Tibial nerve (tissue), 4 donors: Measurements from ENCODE around the gene GBX1. TPM values are rescaled to one million over a fixed set of nuclear protein-coding genes. Genes with fewer than 3 reads are reported as not detected.

Source experiments
- DNase-seq, 2 donors: peaks; one replicate each; pipeline ENCODE4 v3.0.0-alpha.2; 2019; ENCODE audit warnings: low spot score in 2 of 2
- H3K27ac ChIP-seq, 4 donors: fragments of 200-600 bp; sonication (generic) in 3 of 4; one replicate each; pipeline ENCODE4 v1.5.1; 2017 to 2019; ENCODE audit warnings: mild to moderate bottlenecking in 1 of 4
- H3K27me3 ChIP-seq, 2 donors: fragments of 200-600 bp; sonication (generic) in 1 of 2; one replicate each; pipeline versions ENCODE4 v1.5.1 to v1.6.0; 2017 to 2019
- H3K36me3 ChIP-seq, 3 donors: fragments of 200-600 bp; sonication (generic); one replicate each; pipeline ENCODE4 v1.5.1; 2018 to 2019
- H3K4me1 ChIP-seq, 4 donors: fragments of 200-600 bp; sonication (generic) in 3 of 4; one replicate each; pipeline ENCODE4 v1.5.1; 2017 to 2019
- H3K4me3 ChIP-seq, 4 donors: fragments of 200-600 bp; sonication (generic) in 3 of 4; one replicate each; pipeline ENCODE4 v1.5.1; 2017 to 2019; ENCODE audit warnings: mild to moderate bottlenecking in 1 of 4, moderate library complexity in 1 of 4
- H3K9me3 ChIP-seq, 4 donors: fragments of 200-600 bp; sonication (generic) in 3 of 4; one replicate each; pipeline ENCODE4 v1.5.1; 2017 to 2019
- EP300 ChIP-seq, 2 donors: sonication (generic); formaldehyde crosslinking; IDR thresholded peaks; one replicate each; pipeline ENCODE4 v1.6.1; 2017; ENCODE audit warnings: antibody characterized with exemption in 2 of 2, mild to moderate bottlenecking in 1 of 2
- POLR2A ChIP-seq, 2 donors: fragments of 450-650 bp; IDR thresholded peaks; one replicate each; pipeline ENCODE4 v1.6.1; 2017; ENCODE audit warnings: antibody characterized with exemption in 2 of 2, mild to moderate bottlenecking in 2 of 2, moderate library complexity in 2 of 2
- WGBS, 2 donors: methylation state at CpG; one replicate each; pipeline ENCODE4 v1.1.5; 2018; 5-methylcytosine and 5-hydroxymethylcytosine counted together
- total RNA-seq, 4 donors: library from RNA; depleted of rRNA; stranded (reverse); fragments of >200 nt; gene quantifications; one replicate each; pipeline ENCODE4 v1.1.0, GENCODE V29; 2016
- TF ChIP-seq, protein P1 (sequence below), 5 experiments: fragments of 200-600 bp in 3 of 5; fragments of 450-650 bp in 2 of 5; sonication (generic) in 3 of 5; IDR thresholded peaks; one replicate each; pipeline ENCODE4 v1.5.1; 2016 to 2019; ENCODE audit warnings: antibody characterized with exemption in 5 of 5, mild to moderate bottlenecking in 3 of 5, moderate library complexity in 2 of 5

The GBX1 gene
- total RNA-seq, 4 donors from 2014 or later, result not detected

DNA sequence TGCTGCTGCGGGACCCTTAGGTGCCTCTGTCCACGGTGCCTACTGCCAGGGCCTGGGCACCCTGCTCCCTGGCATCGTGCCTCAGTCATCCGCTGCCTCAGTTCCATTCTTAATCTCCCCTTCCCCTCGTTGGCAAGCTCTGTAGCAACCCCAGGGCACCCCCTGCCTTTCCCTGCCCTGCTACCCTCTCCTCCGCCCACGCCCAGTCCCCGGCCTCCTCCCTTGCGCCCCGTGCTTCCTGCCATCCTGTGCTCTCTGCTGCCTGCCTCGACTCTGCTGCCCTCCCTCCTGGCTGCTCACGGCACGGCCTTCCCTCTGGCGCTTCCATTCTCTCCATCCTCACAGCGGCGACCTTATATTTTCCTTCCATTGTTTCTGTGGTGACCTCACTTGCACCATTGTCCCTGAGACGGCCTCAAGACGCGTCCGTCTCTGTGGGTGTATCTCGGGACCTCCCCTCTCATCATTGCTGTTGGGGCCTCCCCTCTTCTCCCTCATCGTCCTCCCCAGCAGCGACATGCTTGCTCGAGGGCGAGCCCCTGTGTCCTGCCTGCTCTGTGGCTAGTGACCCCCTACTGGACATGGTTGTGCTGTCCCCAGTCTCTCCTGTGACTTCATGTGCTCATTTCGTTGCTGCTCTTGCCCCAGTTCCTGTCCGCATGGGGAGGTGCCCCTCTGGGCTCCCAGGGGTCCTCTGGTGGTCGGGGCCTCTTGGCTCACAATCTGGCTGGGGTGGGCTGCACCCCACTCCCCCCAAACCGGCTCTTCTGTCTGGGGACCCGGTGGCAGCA, 45.9 kb downstream of the GBX1 start:
- Histone ChIP-seq H3K27me3 (no peaks in the 10 kb centered on the region), H3K36me3 (peaks cover 0 to 75% (median 0%) of the 10 kb centered on the region in 3 donors), H3K4me3 (no peak overlapping the region), H3K9me3 (no peaks in the 10 kb centered on the region), H3K27ac (peak overlapping the region in 1 of 4 donors; percentile 2), H3K4me1 (peaks cover 0 to 19% (median 13%) of the 10 kb centered on the region in 4 donors)
- DNase-seq, result no peak
- TF ChIP-seq, protein P1, sequence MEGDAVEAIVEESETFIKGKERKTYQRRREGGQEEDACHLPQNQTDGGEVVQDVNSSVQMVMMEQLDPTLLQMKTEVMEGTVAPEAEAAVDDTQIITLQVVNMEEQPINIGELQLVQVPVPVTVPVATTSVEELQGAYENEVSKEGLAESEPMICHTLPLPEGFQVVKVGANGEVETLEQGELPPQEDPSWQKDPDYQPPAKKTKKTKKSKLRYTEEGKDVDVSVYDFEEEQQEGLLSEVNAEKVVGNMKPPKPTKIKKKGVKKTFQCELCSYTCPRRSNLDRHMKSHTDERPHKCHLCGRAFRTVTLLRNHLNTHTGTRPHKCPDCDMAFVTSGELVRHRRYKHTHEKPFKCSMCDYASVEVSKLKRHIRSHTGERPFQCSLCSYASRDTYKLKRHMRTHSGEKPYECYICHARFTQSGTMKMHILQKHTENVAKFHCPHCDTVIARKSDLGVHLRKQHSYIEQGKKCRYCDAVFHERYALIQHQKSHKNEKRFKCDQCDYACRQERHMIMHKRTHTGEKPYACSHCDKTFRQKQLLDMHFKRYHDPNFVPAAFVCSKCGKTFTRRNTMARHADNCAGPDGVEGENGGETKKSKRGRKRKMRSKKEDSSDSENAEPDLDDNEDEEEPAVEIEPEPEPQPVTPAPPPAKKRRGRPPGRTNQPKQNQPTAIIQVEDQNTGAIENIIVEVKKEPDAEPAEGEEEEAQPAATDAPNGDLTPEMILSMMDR (IDR thresholded peaks at IDR 0.05), result no peak
- no peak for TF ChIP-seq POLR2A (IDR thresholded peaks at IDR 0.05)
- no peak for TF ChIP-seq EP300 (IDR thresholded peaks at IDR 0.05)
- WGBS, 2 donors, result 75 to 77% methylated on average over 30 of the region's 30 CpGs

DNA sequence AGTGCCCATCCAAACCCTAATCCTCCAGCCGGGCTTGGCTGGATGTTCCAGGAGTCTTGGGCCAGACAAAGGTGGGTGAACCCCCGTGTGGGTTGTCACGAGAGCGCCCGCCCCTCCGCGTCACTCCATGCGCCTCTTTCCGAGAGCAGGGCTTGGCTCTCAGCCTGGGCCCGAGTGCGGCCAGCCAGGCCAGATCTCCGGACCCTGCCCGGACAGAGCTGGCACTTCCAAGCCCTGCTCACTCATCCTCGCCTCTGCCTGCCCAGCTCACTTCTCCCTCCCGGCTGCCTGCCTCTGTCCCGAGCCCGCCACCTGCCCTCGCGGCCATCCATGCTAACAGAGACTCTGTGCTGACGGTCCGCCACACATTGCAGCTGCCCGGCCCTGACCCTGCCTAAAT, 46.6 kb downstream of the GBX1 start:
- Histone ChIP-seq H3K27ac (no peak overlapping the region), H3K9me3 (no peaks in the 10 kb centered on the region), H3K4me3 (no peak overlapping the region), H3K4me1 (peaks cover 0 to 16% (median 12%) of the 10 kb centered on the region in 4 donors), H3K36me3 (peaks cover 0 to 74% (median 0%) of the 10 kb centered on the region in 3 donors), H3K27me3 (no peaks in the 10 kb centered on the region)
- TF ChIP-seq, protein P1 (IDR thresholded peaks at IDR 0.05), result no peak
- TF ChIP-seq EP300 (IDR thresholded peaks at IDR 0.05), result no peak
- no peak for TF ChIP-seq POLR2A (IDR thresholded peaks at IDR 0.05)
- WGBS, 2 donors, result 93 to 95% methylated on average over 12 to 22 of the region's 22 CpGs
- no peak for DNase-seq

DNA sequence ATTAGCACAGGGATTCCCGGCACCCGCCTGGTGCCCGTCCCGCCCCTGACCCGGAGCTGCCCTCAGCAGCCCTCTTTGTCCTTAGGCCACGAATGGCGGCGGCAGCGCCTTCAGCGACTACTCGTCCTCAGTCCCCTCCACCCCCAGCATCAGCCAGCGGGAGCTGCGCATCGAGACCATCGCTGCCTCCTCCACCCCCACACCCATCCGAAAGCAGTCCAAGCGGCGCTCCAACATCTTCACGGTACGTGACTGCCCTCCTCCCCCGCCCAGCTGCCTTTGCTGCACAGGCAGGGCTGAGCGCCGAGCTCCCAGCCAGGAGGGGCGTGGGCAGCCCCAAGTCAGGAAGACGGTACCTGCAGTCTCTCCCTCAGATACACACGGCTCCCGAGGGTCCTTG, 47.6 kb downstream of the GBX1 start:
- no peaks in the 10 kb centered on the region for H3K27me3 ChIP-seq
- 86 to 90% methylated on average over 21 to 27 of the region's 27 CpGs for WGBS, 2 donors
- no peak overlapping the region for H3K4me3 ChIP-seq
- H3K27ac ChIP-seq, result no peak overlapping the region
- H3K4me1 ChIP-seq, result peaks cover 0 to 12% (median 7%) of the 10 kb centered on the region in 4 donors
- DNase-seq, result no peak
- no peaks in the 10 kb centered on the region for H3K9me3 ChIP-seq
- H3K36me3 ChIP-seq, result peaks cover 0 to 74% (median 0%) of the 10 kb centered on the region in 3 donors
- TF ChIP-seq POLR2A (IDR thresholded peaks at IDR 0.05) (no peak), EP300 (IDR thresholded peaks at IDR 0.05) (no peak)
- TF ChIP-seq, protein P1 (IDR thresholded peaks at IDR 0.05), result no peak

DNA sequence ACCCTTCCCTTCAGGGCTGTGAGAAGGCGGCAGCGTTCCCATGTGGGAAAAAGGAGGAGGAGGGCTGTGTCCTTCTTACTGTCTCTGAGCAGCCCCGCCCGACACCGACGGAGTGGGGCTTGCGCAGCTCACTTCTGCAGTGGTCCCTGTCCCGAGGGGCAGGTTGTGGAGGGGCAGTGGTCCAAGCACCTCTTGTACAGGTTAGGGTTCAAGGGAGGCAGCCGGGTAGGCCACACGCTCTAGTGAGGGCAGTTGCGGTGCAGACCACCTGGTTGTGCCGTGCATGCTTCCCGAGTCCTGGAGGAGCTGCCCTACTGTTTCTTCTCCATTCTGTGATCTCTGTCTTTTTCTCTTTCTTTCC, 48.5 kb downstream of the GBX1 start:
- Histone ChIP-seq H3K4me1 (peaks cover 0 to 15% (median 8%) of the 10 kb centered on the region in 4 donors), H3K36me3 (peaks cover 0 to 74% (median 0%) of the 10 kb centered on the region in 3 donors), H3K9me3 (no peaks in the 10 kb centered on the region), H3K27ac (no peak overlapping the region), H3K27me3 (no peaks in the 10 kb centered on the region), H3K4me3 (no peak overlapping the region)
- 95 to 97% methylated on average over 13 of the region's 13 CpGs for WGBS, 2 donors
- TF ChIP-seq POLR2A (IDR thresholded peaks at IDR 0.05) (no peak), EP300 (IDR thresholded peaks at IDR 0.05) (no peak)
- TF ChIP-seq, protein P1 (IDR thresholded peaks at IDR 0.05), result no peak
- DNase-seq, result no peak
